GM13976 (cell line): ENCODE data around the gene AMBRA1.

ENCODE experiments used
- DNase-seq: peaks from one replicate; pipeline ENCODE4 v3.0.0; 2012; ENCODE audit warnings: low spot score
- CTCF ChIP-seq: IDR thresholded peaks from 2 replicates; pipeline ENCODE4 v1.5.1; 2012; ENCODE audit warnings: borderline replicate concordance, mild to moderate bottlenecking; ENCODE audit not compliant: insufficient read depth; ENCODE audit errors: extremely low read depth, missing control alignments, control extremely low read depth
- in situ Hi-C: fragments of 300-500 bp; cut with MboI; formaldehyde crosslinking; loops from one replicate; pipeline ENCODE4 v1.12.0; 2022; ENCODE audit warnings: low sequenced_read_pairs, mixed read lengths, inconsistent platforms; ENCODE audit not compliant: unreplicated experiment

Gene AMBRA1

DNA sequence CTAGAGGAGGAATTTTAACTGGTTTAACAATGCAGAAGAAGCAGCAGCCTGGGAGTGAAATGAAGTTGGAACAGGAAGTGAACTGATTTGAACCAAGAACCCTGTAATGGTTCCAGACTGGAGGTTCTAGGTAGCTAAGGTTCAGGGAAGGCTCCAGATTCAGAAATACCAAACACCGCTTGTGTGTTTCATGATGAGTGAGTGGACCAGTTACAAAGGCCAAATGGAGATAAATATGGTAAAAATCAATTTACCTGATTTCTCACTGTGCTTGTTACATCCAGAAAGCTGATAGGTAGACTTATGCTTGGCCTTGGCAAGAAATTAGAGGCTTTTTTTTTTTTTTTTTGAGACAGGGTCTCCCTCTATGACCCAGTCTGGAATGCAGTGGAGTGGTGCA, 36.4 kb upstream of the AMBRA1 start:
- in situ Hi-C loops: no loop called here
- TF ChIP-seq CTCF: no peak
- no peak for DNase-seq

DNA sequence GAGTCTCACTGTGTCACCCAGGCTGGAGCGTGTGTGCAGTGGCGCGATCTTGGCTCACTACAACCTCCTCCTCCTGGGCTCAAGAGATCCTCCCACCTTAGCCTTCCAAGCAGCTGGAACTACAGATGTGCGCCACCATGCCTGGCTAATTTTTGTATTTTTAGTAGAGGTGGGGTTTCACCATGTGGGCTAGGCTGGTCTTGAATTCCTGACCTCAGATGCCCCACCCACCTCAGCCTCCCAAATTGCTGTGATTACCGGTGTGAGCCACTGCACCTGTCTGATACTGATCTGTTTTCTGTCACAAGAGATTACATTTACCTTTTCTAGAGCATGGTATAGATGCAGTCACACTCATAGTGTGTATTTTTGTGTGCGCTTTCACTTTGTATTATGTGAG, 35.1 kb upstream of the AMBRA1 start:
- TF ChIP-seq CTCF: no peak
- DNase-seq: no peak
- in situ Hi-C loops: no loop called here

GRCh38 chr11:46625406-46625805, 31.6 kb upstream of the AMBRA1 start:
- in situ Hi-C loops: no loop called here
- TF ChIP-seq CTCF: no peak
- no peak for DNase-seq

DNA sequence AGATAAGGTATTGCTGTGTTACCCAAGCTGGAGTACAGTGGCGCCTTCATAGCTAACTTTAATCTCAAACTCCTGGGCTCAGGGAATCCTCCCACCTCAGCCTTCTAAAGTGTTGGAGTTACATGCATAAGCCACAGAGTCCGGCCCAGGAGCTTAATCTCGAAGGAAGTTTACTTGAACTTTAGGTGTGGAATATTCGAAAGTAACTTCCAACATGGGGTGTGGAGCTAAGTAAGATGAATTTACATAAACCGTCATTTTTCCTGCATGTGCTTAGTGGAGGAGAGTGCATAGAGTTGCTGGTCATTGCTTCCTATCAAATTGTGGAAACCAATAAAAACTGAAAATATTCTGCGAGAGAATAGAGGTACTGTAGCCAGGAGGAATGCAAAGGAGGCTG, 25.0 kb upstream of the AMBRA1 start:
- in situ Hi-C loops: no loop called here
- DNase-seq: no peak
- TF ChIP-seq CTCF: no peak

DNA sequence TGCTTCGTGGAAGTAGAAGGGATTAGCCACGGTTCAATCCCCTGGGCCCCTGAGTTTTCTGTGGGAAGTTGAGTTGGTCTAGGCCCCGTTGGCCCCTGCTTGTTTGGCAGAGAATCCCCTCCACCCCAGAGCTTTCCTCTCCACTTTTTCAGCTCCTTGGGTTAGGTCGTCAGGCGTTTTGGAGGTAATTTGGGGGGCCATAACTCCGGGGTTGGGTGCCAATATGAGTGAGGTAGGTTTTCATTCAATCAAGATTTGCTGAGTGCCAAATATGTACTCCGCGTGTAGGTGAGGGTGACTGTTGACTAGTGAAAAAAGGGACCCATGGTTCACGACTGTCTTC, 24.1 kb upstream of the AMBRA1 start:
- no peak for TF ChIP-seq CTCF
- no peak for DNase-seq
- in situ Hi-C loops: no loop called here

GRCh38 chr11:46617134-46617971, 23.5 kb upstream of the AMBRA1 start, which contains the start of the genes ATG13 and HARBI1:
Gene ATG13, plus strand, starts transcription at chr11:46617553. Its CDS starts 26,739 bp downstream, at chr11:46644292.
Gene HARBI1, minus strand, starts transcription at chr11:46617227. Its CDS starts 990 bp downstream, at chr11:46616237.
- in situ Hi-C loops: no loop called here
- peak; percentile 86 for TF ChIP-seq CTCF
- peak; percentile 94 for DNase-seq

GRCh38 chr11:46616551-46617133, 22.8 kb upstream of the AMBRA1 start:
- in situ Hi-C loops: no loop called here
- no peak for TF ChIP-seq CTCF
- DNase-seq: no peak
